GM23338 (cell line): ENCODE measurements around the gene PTPRR. TPM values are rescaled to one million over a fixed set of nuclear protein-coding genes. Genes with fewer than 3 reads are reported as not detected.

Experiments
- ATAC-seq: fragments of 200-7000 bp; cut with Tn5 transposase; 3 replicates; pipeline ENCODE4 v1.9.1; 2020
- DNase-seq: peaks from one replicate; pipeline ENCODE4 v3.0.0-alpha.2; 2015; ENCODE audit warnings: low spot score
- H2AFZ ChIP-seq: fragments of 200-600 bp; sonication (generic); 2 replicates; pipeline ENCODE4 v1.8.0; 2016; ENCODE audit warnings: antibody characterized with exemption, mild to moderate bottlenecking, moderate library complexity
- H3F3A ChIP-seq: fragments of 200-600 bp; sonication (generic); replicated peaks from 2 replicates; pipeline ENCODE4 v1.8.0; 2017; ENCODE audit warnings: antibody characterized with exemption, mixed run types, low read depth
- H3K27ac ChIP-seq: fragments of 200-600 bp; sonication (generic); 2 replicates; pipeline ENCODE4 v1.6.1; 2016; ENCODE audit warnings: low read depth
- H3K27me3 ChIP-seq: fragments of 200-600 bp; sonication (generic); 2 replicates; pipeline ENCODE4 v1.8.0; 2016; ENCODE audit warnings: mild to moderate bottlenecking, mixed run types, moderate library complexity; ENCODE audit not compliant: insufficient read depth
- H3K36me3 ChIP-seq: fragments of 200-600 bp; sonication (generic); 2 replicates; pipeline ENCODE4 v1.8.0; 2016; ENCODE audit warnings: mild to moderate bottlenecking; ENCODE audit not compliant: insufficient read depth
- H3K4me1 ChIP-seq: fragments of 200-600 bp; sonication (generic); 2 replicates; pipeline ENCODE4 v1.8.0; 2016; ENCODE audit warnings: mild to moderate bottlenecking, moderate library complexity; ENCODE audit not compliant: insufficient read depth
- H3K4me2 ChIP-seq: fragments of 200-600 bp; sonication (generic); 2 replicates; pipeline ENCODE4 v1.7.1; 2017; ENCODE audit warnings: mixed run types
- H3K4me3 ChIP-seq: fragments of 200-600 bp; sonication (generic); 2 replicates; pipeline ENCODE4 v1.6.1; 2016; ENCODE audit warnings: mixed run types
- H3K79me2 ChIP-seq: fragments of 200-600 bp; sonication (generic); replicated peaks from 2 replicates; pipeline ENCODE4 v1.8.0; 2017; ENCODE audit warnings: mild to moderate bottlenecking; ENCODE audit not compliant: insufficient read depth
- H3K9me2 ChIP-seq: fragments of 200-600 bp; sonication (generic); 2 replicates; pipeline ENCODE4 v1.8.0; 2017; ENCODE audit not compliant: insufficient read depth
- H4K20me1 ChIP-seq: fragments of 200-600 bp; sonication (generic); replicated peaks from 2 replicates; pipeline ENCODE4 v1.8.0; 2017; ENCODE audit warnings: mild to moderate bottlenecking; ENCODE audit not compliant: insufficient read depth
- H3K27ac Mint-ChIP-seq: 2 replicates; pipeline ENCODE4 v1.8.0; 2020; ENCODE audit warnings: inconsistent platforms, mild to moderate bottlenecking, moderate library complexity, mixed read lengths
- H3K27me3 Mint-ChIP-seq: 3 replicates; pipeline ENCODE4 v1.8.0; 2022; ENCODE audit warnings: low read depth, mild to moderate bottlenecking, moderate library complexity, mixed read lengths, inconsistent platforms; ENCODE audit not compliant: insufficient read depth, poor library complexity
- H3K36me3 Mint-ChIP-seq: 3 replicates; pipeline ENCODE4 v1.8.0; 2021; ENCODE audit warnings: low read depth, mild to moderate bottlenecking, inconsistent platforms, moderate library complexity, mixed read lengths
- H3K4me1 Mint-ChIP-seq: 3 replicates; pipeline ENCODE4 v1.8.0; 2020; ENCODE audit warnings: mild to moderate bottlenecking, inconsistent platforms, mixed read lengths
- H3K4me3 Mint-ChIP-seq: 3 replicates; pipeline ENCODE4 v1.8.0; 2021; ENCODE audit warnings: moderate library complexity, mild to moderate bottlenecking, inconsistent platforms, mixed read lengths
- H3K9me3 Mint-ChIP-seq: 3 replicates; pipeline ENCODE4 v1.8.0; 2020; ENCODE audit warnings: moderate library complexity, mild to moderate bottlenecking, inconsistent platforms, mixed read lengths
- CTCF ChIP-seq, 2 experiments: fragments of 200-600 bp in 1 of 2; sonication (generic) in 1 of 2; conservative IDR thresholded peaks; 2 replicates each; pipeline versions ENCODE4 v1.5.1 to v1.6.1; 2016 to 2017; ENCODE audit warnings: antibody characterized with exemption in 2 of 2, low read depth in 2 of 2, mild to moderate bottlenecking in 2 of 2, moderate library complexity in 1 of 2
- ZNF462 ChIP-seq: fragments of 250-450 bp; sonication (Bioruptor Pico); IDR thresholded peaks from 2 replicates; pipeline ENCODE4 v1.5.0; 2020; ENCODE audit warnings: mild to moderate bottlenecking, moderate library complexity
- polyA plus RNA-seq: library from polyadenylated mRNA; unstranded; fragments of >200 nt; fragmentation: Nextera tagmentation; extraction: Ambion mirVana; gene quantifications from 2 replicates; pipeline ENCODE4 v1.2.1, GENCODE V29; 2016
- small RNA-seq: library from RNA; depleted of rRNA; stranded (forward); fragments of <200 nt; gene quantifications from one replicate; pipeline ENCODE3, GENCODE V24; 2014; ENCODE audit warnings: low replicate concordance
- total RNA-seq: library from RNA; depleted of rRNA; stranded (reverse); fragments of >200 nt; shearing (Covaris generic); gene quantifications from 2 replicates; pipeline ENCODE4 v1.2.3, GENCODE V29; 2014; rRNA removed

Gene PTPRR
- total and polyA plus RNA-seq, 2 experiments from 2014 or later = 0.26 to 0.76 TPM

- H3K4me1 Mint-ChIP-seq = peaks cover 3% of the 10 kb centered on the region; the same call in 1 of the 3 replicates
- H3F3A ChIP-seq = no peaks in the 10 kb centered on the region
- no peak overlapping the region for H3K4me3 Mint-ChIP-seq
- H3K4me2 ChIP-seq = no peak overlapping the region
- H3K36me3 Mint-ChIP-seq = peaks cover 18% of the 10 kb centered on the region
- H3K79me2 ChIP-seq = no peaks in the 10 kb centered on the region
- H4K20me1 ChIP-seq = no peaks in the 10 kb centered on the region
- H3K4me3 ChIP-seq = no peak overlapping the region
- 0 out of 2 replicates have a peak overlapping the region, but pooled peaks have one; percentile 36 for H2AFZ ChIP-seq
- TF ChIP-seq ZNF462 (no peak), CTCF (conservative IDR thresholded peaks at IDR 0.05; ENCODE audit: low read depth in 2 of 2) (peak; percentile 96)
- peak; percentile 85 for DNase-seq
- H3K27me3 ChIP-seq = no peaks in the 10 kb centered on the region
- no peaks in the 10 kb centered on the region for H3K4me1 ChIP-seq
- peaks cover 14% of the 10 kb centered on the region for H3K9me3 Mint-ChIP-seq
- H3K36me3 ChIP-seq = no peaks in the 10 kb centered on the region
- H3K27me3 Mint-ChIP-seq = peaks cover 6% of the 10 kb centered on the region
- no peak overlapping the region for H3K27ac ChIP-seq
- ATAC-seq = peak; percentile 98
- H3K27ac Mint-ChIP-seq = no peak overlapping the region
- no peaks in the 10 kb centered on the region; the same call in 1 of the 2 replicates for H3K9me2 ChIP-seq
Measured at GRCh38 chr12:70590051-70590450, 330.5 kb downstream of the PTPRR start.

Small RNA genes lying within 50 kb of the gene (small RNA-seq; reads per million reads assigned to genes)
- not detected for gene RF00019

Other genes starting within 250 kb of the PTPRR start
- not detected in 2 replicates for gene TSPAN8, start 237.3 kb upstream of the PTPRR start, total RNA-seq
- not detected in 2 replicates for gene TSPAN8, start 237.3 kb upstream of the PTPRR start, polyA plus RNA-seq